Fibroblast of pulmonary artery (primary cell): ENCODE results near the gene KLRK1.

Experiments
- DNase-seq: peaks from one replicate; pipeline ENCODE4 v3.0.0-alpha.2; 2010; ENCODE audit warnings: low read depth
- H3K4me3 ChIP-seq: replicated peaks from 2 replicates; pipeline ENCODE4 v1.5.1; 2011; ENCODE audit warnings: low read depth, mild to moderate bottlenecking, control low read depth, low read length, moderate library complexity
- TF ChIP-seq, protein P1 (sequence below): IDR thresholded peaks from 2 replicates; pipeline ENCODE4 v1.5.1; 2011; ENCODE audit warnings: mild to moderate bottlenecking, control low read depth, low read length, inconsistent platforms; ENCODE audit errors: missing control alignments

Gene KLRK1

DNA sequence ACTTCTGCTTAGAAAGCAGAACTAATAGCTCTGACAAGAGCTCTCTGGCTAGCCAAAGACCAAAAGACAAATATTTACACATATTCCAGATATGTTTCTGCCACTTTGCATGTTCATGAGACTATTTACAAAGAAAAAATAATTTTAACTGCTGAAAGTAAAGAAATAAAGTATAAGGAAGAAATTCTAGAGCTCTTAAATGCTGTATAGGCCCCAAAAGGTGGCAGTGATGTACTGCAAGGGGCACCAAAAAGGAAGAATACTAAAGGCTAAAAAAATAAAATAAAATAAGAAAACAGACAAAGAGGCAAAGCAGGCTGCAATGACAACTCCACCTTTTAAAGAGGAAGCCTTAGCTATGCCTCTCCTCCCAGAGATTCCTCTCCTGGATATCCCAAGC lies 23.0 kb downstream of the KLRK1 start:
- no peak overlapping the region for H3K4me3 ChIP-seq
- TF ChIP-seq, protein P1, sequence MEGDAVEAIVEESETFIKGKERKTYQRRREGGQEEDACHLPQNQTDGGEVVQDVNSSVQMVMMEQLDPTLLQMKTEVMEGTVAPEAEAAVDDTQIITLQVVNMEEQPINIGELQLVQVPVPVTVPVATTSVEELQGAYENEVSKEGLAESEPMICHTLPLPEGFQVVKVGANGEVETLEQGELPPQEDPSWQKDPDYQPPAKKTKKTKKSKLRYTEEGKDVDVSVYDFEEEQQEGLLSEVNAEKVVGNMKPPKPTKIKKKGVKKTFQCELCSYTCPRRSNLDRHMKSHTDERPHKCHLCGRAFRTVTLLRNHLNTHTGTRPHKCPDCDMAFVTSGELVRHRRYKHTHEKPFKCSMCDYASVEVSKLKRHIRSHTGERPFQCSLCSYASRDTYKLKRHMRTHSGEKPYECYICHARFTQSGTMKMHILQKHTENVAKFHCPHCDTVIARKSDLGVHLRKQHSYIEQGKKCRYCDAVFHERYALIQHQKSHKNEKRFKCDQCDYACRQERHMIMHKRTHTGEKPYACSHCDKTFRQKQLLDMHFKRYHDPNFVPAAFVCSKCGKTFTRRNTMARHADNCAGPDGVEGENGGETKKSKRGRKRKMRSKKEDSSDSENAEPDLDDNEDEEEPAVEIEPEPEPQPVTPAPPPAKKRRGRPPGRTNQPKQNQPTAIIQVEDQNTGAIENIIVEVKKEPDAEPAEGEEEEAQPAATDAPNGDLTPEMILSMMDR, result peak; percentile 17
- DNase-seq, result peak; percentile 55

DNA sequence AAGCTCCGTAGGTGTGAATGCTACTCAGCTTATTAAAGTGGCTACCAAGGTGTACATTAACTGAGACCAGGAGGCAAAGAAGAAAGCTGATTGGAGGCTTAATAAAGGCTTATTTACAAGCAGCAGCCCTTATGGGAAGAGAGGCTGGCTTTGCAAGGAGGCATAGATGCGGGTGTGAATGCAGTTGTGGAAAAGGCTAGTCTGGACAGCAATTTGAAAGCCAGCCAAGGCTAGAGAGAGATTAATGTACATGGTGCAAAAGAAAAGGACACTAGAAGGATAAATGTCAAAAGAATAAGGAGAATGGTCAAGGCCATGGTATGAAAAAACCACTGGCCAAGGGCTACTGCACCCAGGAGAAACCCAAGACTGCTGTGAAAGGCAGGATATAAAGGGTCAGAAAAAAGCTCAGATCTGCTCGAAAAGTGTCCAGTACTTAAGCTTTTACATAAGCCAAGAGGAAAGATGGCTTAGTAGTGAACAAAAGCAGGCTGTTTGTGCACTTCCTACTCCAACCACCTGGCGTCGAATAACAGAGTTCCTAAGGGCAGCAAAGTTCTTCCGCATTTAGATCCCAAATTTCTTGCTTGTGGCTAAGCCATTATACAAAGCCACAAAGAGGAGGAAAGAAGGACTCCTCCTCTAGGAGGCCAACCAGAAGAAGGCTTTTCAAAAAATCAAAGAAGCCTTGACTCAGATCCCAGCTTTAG lies 24.0 kb downstream of the KLRK1 start:
- TF ChIP-seq, protein P1, result peak; percentile 40
- peak overlapping the region; percentile 59 for H3K4me3 ChIP-seq
- peak; percentile 55 for DNase-seq

DNA sequence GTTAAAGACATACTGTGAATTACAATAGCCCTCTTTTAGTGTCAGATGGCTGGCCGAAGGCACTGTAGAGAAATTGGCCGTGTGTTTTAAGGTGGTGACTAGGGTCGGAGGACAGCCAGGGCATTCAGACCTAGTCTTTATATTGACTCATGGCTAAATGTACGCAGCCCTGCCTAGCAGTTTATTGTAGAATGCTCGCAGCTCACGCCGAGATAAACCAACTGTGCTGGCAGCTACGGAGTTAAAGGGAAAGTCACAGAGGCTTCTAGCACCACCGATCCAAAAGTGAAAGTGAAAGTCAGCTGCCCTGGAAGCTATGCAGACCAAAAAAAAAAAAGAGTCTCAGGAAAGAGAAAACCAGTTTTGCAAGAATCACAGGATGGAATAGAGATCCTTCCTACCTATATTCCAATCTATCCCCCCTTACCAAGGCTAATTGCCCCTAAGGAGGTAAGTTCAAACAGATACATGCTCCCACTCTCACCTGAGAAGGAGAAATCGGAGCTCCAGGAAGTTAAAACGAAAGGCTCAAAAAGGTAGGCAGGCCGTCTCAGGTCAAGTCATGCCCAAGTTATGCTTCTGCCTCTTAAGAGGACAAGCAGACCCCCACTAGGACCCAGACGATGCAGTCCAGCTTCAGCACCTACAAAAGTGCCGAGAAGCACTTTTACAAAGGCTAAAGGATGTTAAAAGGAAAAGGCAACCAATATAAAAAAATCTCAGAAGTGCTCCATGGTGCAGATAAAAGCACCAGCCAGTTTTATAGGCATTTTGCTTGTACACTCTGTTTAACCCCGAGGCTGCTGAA lies 24.8 kb downstream of the KLRK1 start:
- TF ChIP-seq, protein P1, result no peak
- H3K4me3 ChIP-seq, result peak overlapping the region; percentile 59
- DNase-seq, result peak; percentile 86

DNA sequence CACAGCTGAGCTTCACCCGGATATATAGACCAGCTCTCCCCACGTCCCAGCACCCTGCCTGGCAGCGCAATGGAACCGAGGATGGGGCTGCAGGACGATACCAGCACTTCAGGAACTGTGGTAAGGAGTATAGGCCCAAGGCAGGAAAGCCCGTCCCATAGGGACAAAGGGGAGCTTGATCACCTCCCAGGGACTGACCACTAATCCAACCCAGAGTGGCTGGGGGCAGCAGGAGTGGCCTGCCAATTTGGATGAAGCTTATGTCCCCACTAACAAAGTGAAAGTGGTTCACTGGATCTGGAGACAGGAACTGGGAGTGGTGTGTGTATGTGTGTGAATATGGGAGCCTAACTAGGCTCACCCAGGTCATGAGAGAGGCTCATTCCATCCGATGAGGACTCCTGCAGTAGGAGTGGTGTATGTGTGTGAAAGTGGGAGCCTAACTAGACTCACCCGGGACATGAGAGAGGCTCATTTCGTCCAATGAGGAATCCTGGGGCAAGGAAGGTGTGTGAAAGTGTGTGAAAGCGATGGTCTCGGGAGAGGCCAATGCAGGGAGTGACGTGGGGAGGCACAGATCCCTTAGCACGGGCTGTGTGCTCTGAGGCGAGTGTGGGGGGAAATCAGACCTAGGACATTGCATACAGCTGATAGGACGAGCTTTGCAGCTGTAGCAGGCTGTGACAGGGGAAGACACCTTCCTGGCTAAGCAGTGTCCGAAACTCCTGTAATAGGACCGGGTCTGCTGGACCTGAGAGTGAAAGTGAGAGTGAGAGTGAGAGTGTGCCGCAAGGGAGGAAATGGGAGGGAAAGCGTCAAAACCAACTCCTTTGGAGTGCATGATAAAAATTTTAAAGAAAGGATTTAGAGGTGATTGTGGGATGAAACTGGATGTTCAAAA lies 25.7 kb downstream of the KLRK1 start:
- TF ChIP-seq, protein P1, result no peak
- H3K4me3 ChIP-seq, result peak overlapping the region; percentile 59
- peak; percentile 55 for DNase-seq

DNA sequence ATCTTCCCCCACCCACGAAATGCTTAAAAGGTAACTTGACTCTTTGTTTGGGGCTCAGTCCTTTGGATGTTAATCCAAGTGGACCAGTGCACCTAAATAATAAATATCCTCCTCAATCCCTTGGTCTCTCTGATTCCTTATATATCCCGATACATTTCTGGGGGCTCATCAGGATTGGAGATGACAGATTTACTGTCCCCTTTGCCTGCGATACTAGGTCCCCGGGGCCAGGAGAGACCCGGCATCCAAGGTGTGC lies 26.3 kb downstream of the KLRK1 start:
- H3K4me3 ChIP-seq, result peak overlapping the region; percentile 59
- TF ChIP-seq, protein P1, result no peak
- DNase-seq, result no peak

DNA sequence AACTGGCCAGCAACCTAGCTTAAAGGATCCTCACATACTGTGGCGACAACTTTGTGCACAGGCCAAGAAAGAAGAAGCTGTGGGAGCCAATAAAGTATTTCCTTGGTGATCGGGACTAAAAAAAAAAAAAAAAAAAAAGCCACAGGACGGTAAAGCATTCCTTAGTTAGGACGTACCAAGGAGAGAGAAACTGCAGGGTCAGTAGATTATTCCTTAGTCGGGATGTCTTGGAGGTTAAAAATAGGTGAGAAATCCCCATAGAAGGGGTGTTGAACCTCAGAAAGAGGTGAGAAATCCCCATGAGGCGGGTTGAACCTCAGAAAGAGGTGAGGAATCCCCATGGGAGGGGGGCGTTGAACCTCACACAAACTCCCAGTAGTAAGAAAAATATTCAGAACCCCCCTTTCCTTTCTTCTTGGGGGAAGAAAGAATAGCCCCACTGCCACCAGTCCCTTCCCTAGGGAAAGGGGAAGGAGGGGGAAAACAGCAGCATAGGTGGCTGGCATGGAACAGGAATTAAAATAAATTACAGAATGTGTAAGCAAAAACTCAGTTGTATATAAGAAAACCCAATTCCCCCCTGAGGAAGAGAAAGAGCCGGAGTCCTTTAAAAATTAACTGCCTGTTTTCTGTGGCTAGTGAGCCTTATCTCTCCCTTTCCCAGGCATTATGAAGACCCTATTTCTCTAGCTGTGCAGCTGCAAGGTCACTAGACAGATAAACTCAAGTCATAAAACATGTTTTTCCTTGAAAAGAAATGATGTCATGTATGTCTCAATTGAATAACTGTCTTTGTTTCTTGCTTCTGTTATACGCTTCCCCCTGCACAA lies 26.8 kb downstream of the KLRK1 start:
- DNase-seq, result peak; percentile 23
- peak overlapping the region; percentile 59 for H3K4me3 ChIP-seq
- TF ChIP-seq, protein P1, result no peak
